Endothelial cell (in vitro differentiated cells): ENCODE data around the gene LRRC10. TPM values are rescaled to one million over a fixed set of nuclear protein-coding genes. Genes with fewer than 3 reads are reported as not detected.

Source experiments
- DNase-seq: peaks from one replicate; pipeline ENCODE4 v3.0.0; 2021; ENCODE audit warnings: low spot score
- H3K27ac Mint-ChIP-seq: one replicate; pipeline ENCODE4 v1.8.0; 2021; ENCODE audit warnings: mixed read lengths, inconsistent platforms; ENCODE audit not compliant: unreplicated experiment
- H3K27me3 Mint-ChIP-seq: one replicate; pipeline ENCODE4 v1.8.0; 2021; ENCODE audit warnings: mild to moderate bottlenecking, moderate library complexity, mixed read lengths, inconsistent platforms; ENCODE audit not compliant: unreplicated experiment
- H3K36me3 Mint-ChIP-seq: one replicate; pipeline ENCODE4 v1.8.0; 2021; ENCODE audit warnings: mild to moderate bottlenecking, low read depth, mixed read lengths, inconsistent platforms; ENCODE audit not compliant: unreplicated experiment
- H3K4me1 Mint-ChIP-seq: one replicate; pipeline ENCODE4 v1.8.0; 2021; ENCODE audit warnings: mild to moderate bottlenecking, mixed read lengths, inconsistent platforms; ENCODE audit not compliant: unreplicated experiment
- H3K4me3 Mint-ChIP-seq: one replicate; pipeline ENCODE4 v1.8.0; 2021; ENCODE audit warnings: mild to moderate bottlenecking, mixed read lengths, inconsistent platforms; ENCODE audit not compliant: unreplicated experiment
- H3K9me3 Mint-ChIP-seq: one replicate; pipeline ENCODE4 v1.8.0; 2021; ENCODE audit warnings: mixed read lengths, inconsistent platforms; ENCODE audit not compliant: unreplicated experiment
- total RNA-seq: library from RNA; stranded (reverse); fragmentation: NEBNext Ultra II Directional; extraction: Animal tissue kit (Norgen Biotek cat#: 25700); gene quantifications from one replicate; pipeline ENCODE4 v1.2.1, GENCODE V29; 2021; ENCODE audit not compliant: unreplicated experiment
- TF ChIP-seq, protein P1 (sequence below): fragments of 200-600 bp; sonication (generic); IDR thresholded peaks from one replicate; pipeline ENCODE4 v1.5.0; 2021; ENCODE audit warnings: antibody characterized with exemption; ENCODE audit not compliant: unreplicated experiment

Gene LRRC10
- total RNA-seq, 1 donor from 2014 or later = not detected

DNA sequence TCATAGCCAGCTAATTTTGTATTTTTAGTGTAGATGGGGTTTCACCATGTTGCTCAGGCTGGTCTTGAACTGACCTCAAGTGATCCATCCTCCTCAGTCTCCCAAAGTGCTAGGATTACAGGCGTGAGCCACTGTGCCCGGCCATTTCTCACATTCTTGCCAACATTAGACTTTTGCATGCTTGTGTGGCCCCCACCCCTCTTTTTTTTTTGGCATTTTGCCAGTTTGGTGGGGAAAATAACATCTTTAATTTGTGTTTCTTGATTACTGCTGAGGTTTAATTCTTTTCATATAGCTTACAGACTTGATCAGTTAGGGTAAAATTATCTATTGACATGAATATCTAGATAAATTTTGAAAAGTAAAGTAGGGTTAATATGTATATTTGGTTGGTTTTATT lies 21.6 kb downstream of the LRRC10 start:
- Mint-ChIP-seq H3K4me1 (no peaks in the 10 kb centered on the region), H3K27me3 (no peaks in the 10 kb centered on the region), H3K27ac (no peak overlapping the region), H3K36me3 (peaks cover 24% of the 10 kb centered on the region), H3K9me3 (no peaks in the 10 kb centered on the region), H3K4me3 (no peak overlapping the region)
- DNase-seq = no peak
- TF ChIP-seq, protein P1, sequence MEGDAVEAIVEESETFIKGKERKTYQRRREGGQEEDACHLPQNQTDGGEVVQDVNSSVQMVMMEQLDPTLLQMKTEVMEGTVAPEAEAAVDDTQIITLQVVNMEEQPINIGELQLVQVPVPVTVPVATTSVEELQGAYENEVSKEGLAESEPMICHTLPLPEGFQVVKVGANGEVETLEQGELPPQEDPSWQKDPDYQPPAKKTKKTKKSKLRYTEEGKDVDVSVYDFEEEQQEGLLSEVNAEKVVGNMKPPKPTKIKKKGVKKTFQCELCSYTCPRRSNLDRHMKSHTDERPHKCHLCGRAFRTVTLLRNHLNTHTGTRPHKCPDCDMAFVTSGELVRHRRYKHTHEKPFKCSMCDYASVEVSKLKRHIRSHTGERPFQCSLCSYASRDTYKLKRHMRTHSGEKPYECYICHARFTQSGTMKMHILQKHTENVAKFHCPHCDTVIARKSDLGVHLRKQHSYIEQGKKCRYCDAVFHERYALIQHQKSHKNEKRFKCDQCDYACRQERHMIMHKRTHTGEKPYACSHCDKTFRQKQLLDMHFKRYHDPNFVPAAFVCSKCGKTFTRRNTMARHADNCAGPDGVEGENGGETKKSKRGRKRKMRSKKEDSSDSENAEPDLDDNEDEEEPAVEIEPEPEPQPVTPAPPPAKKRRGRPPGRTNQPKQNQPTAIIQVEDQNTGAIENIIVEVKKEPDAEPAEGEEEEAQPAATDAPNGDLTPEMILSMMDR = no peak

DNA sequence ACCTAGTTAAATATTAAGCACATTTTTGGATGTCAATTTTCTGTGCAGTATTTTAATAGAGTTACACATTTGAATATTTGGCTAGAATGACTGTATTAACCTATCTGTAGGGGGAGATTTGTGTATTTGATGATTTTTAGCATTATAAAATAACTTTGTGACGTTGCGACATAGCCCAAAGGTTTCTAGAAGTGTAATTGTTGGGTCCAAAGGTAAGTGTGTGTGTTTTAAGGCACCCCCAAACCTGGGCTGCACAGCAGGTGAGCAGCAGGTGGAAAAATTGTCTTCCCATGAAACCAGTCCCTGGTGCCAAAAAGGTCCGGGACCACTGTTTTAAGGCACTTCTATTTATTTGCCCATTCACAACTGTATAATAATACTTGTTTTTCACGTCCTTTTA lies 22.2 kb downstream of the LRRC10 start:
- DNase-seq = no peak
- Mint-ChIP-seq H3K36me3 (peaks cover 18% of the 10 kb centered on the region), H3K27ac (no peak overlapping the region), H3K4me1 (no peaks in the 10 kb centered on the region), H3K27me3 (no peaks in the 10 kb centered on the region), H3K4me3 (no peak overlapping the region), H3K9me3 (no peaks in the 10 kb centered on the region)
- TF ChIP-seq, protein P1 = no peak

DNA sequence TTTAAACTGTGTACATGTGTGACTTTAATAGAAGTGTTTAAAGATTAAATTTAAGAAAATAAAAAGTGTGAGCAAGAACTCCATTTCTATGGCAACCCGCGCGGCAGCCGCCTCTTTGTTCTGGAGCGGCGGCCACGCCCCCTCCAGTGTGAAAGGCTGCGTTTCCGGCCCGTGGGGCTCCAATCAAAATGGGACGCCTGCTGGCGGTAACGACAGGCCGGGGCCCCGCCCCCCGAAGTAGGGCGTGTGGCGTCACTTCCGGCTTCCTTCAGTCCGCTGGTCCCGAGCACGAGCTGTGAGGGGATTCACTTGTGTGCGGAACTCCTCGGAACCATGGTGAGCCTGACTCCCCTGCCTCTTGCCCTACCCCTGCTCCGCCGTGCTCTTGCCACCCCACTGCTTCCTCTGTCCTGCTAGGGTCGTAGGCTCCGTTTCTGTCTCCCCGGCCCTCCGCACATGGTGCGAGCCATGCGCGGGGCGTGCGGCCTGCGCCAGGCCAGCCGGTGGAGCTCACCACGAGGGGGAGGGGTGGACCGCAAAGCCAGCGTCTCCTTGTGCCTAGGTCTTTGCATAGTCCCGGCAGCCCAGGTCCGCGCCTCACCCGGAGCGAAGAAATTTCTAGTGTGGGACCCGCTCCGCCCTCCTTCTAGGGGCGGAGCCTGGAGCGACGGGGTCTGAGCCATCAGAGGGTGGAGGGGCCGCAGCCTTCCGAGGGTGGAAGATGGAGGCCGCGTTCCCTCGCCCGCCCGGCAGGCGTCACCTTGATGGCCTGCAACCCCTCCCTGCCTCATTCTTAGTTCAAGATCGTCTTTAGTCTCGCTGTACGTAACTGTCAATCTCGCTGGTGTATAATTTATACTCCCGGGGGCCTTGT lies 25.3 kb downstream of the LRRC10 start, which contains the start of gene CCT2:
Gene CCT2, plus strand, starts transcription at position 271 of the 874 bp plus-strand sequence. Its CDS starts 63 bp downstream, at position 334.
- H3K4me3 Mint-ChIP-seq = peak within 1 kb of the TSS; percentile 95
- peaks cover 3% of the 10 kb centered on the region for H3K27me3 Mint-ChIP-seq
- TF ChIP-seq, protein P1 = peak; percentile 28
- peak; percentile 97 for DNase-seq
- peaks cover 14% of the 10 kb centered on the region for H3K36me3 Mint-ChIP-seq
- H3K4me1 Mint-ChIP-seq = no peaks in the 10 kb centered on the region
- H3K27ac Mint-ChIP-seq = peak within 1 kb of the TSS; percentile 92
- no peaks in the 10 kb centered on the region for H3K9me3 Mint-ChIP-seq

DNA sequence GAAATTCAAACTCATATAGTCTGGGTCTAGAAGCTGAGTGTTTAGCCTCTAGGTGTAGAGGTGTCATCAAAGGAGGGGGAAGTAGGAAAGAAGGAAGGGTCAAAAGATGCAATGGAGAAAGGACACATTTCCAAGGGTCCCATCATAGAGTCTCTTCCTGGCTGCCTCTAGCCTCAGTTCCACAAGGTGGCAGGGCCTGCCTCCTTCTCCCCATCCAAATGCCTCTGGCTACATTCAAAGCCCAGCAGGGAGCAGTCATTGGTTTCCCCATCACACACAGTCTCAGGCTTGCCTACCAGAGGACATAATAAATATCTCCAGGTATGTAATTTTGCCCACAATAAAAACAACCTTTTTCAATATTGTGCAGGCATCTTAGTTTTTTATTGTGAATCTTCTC lies 27.5 kb downstream of the LRRC10 start:
- Mint-ChIP-seq H3K9me3 (no peaks in the 10 kb centered on the region), H3K4me3 (no peak overlapping the region), H3K27ac (no peak overlapping the region), H3K36me3 (no peaks in the 10 kb centered on the region), H3K27me3 (peaks cover 3% of the 10 kb centered on the region), H3K4me1 (no peaks in the 10 kb centered on the region)
- DNase-seq = no peak
- TF ChIP-seq, protein P1 = no peak

DNA sequence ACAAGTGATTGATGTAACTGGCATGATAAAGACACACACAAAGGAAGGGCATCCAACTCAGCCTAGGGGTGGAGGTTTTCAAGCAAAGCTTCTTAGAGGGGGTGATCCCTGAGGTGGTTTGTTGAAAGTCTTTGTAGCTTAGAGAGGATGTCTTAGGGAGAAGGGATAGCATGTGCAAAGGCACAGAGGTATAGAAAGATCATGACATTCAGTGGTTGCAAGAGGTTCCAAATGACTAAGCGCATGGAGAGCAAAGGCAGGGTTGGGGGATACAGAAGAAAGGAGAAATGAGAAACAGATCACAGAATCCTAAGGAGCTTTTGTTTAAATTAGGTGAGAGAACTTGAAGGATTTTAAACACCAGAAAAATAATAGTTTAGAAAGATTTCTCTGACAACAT lies 30.6 kb downstream of the LRRC10 start:
- TF ChIP-seq, protein P1 = no peak
- H3K9me3 Mint-ChIP-seq = no peaks in the 10 kb centered on the region
- no peaks in the 10 kb centered on the region for H3K4me1 Mint-ChIP-seq
- peaks cover 3% of the 10 kb centered on the region for H3K27me3 Mint-ChIP-seq
- no peak for DNase-seq
- no peaks in the 10 kb centered on the region for H3K36me3 Mint-ChIP-seq
- H3K4me3 Mint-ChIP-seq = no peak overlapping the region
- H3K27ac Mint-ChIP-seq = no peak overlapping the region
